A549 (cell line): ENCODE measurements around the gene SURF6. TPM values are rescaled to one million over a fixed set of nuclear protein-coding genes. Genes with fewer than 3 reads are reported as not detected.

Experiments
- ATAC-seq, 2 experiments: fragments of 200-7000 bp in 1 of 2; fragments of >200 bp in 1 of 2; cut with Nextera tagmentation in 1 of 2; cut with Tn5 transposase in 1 of 2; 3 replicates each; pipeline versions ENCODE4 v1.8.0 to v1.9.1; 2018 to 2020; ENCODE audit warnings: mild to moderate bottlenecking in 1 of 2, moderate library complexity in 1 of 2
- CTCF ChIA-PET: fragments of 300-600 bp; sonication (Branson Sonifier 250); formaldehyde crosslinking; extraction: SDS; loops from one replicate; lab custom pipeline; 2021; ENCODE audit warnings: antibody characterized with exemption, inconsistent platforms; lab: Yijun Ruan, JAX
- POLR2A ChIA-PET: fragments of 350-600 bp; formaldehyde crosslinking; extraction: SDS; loops from one replicate; lab custom pipeline; 2021; ENCODE audit warnings: antibody characterized with exemption, inconsistent platforms; lab: Yijun Ruan, JAX
- DNase-seq, 2 experiments: peaks; one replicate each; pipeline versions ENCODE4 v3.0.0 to v3.0.0-alpha.2; 2011 to 2016; ENCODE audit warnings: low read depth in 1 of 2, low spot score in 1 of 2
- FAIRE-seq: peaks from 2 replicates; lab custom pipeline; 2011; peaks lifted over from hg19 to GRCh38; lab: Jason Lieb, UNC
- H3K27ac ChIP-seq, 2 experiments: fragments of >200 bp; sonication (Bioruptor Twin); formaldehyde crosslinking; 3 replicates each; pipeline ENCODE4 v1.5.1; 2016 to 2017
- H3K4me1 ChIP-seq: fragments of >200 bp; sonication (Bioruptor Twin); formaldehyde crosslinking; 3 replicates; pipeline ENCODE4 v1.6.1; 2016
- H3K4me2 ChIP-seq: fragments of >200 bp; sonication (Bioruptor Twin); formaldehyde crosslinking; 3 replicates; pipeline ENCODE4 v1.6.1; 2016
- H3K4me3 ChIP-seq: fragments of >200 bp; sonication (Bioruptor Twin); formaldehyde crosslinking; 3 replicates; pipeline ENCODE4 v1.5.1; 2016
- H3K9me3 ChIP-seq: fragments of >200 bp; sonication (Bioruptor Twin); formaldehyde crosslinking; 3 replicates; pipeline ENCODE4 v1.6.1; 2016
- CBX2 ChIP-seq: fragments of 200-600 bp; sonication (generic); IDR thresholded peaks from 2 replicates; pipeline ENCODE4 v1.6.1; 2016; ENCODE audit warnings: low read depth, mild to moderate bottlenecking, borderline replicate concordance
- CBX8 ChIP-seq: fragments of 200-600 bp; sonication (generic); IDR thresholded peaks from 2 replicates; pipeline ENCODE4 v1.6.1; 2016
- E2F6 ChIP-seq: IDR thresholded peaks from 2 replicates; pipeline ENCODE4 v1.6.1; 2012; ENCODE audit warnings: low read depth, borderline replicate concordance
- EP300 ChIP-seq, 2 experiments: fragments of >200 bp; sonication (Bioruptor Twin); formaldehyde crosslinking; IDR thresholded peaks; 2 replicates in 1 of 2; 3 replicates in 1 of 2; pipeline ENCODE4 v1.6.1; 2016 to 2017
- ESRRA ChIP-seq: fragments of 150-350 bp; IDR thresholded peaks from 2 replicates; pipeline ENCODE4 v1.6.1; 2014; ENCODE audit warnings: mild to moderate bottlenecking, low read length, borderline replicate concordance
- GATA3 ChIP-seq: IDR thresholded peaks from 2 replicates; pipeline ENCODE4 v1.6.1; 2012; ENCODE audit warnings: borderline replicate concordance
- HDAC2 ChIP-seq: fragments of 200-600 bp; sonication (generic); IDR thresholded peaks from 2 replicates; pipeline ENCODE4 v1.6.1; 2016
- HES2 ChIP-seq: fragments of >200 bp; sonication (Bioruptor Twin); formaldehyde crosslinking; IDR thresholded peaks from 2 replicates; pipeline ENCODE4 v1.6.1; 2016
- HEYL ChIP-seq: fragments of 250-450 bp; sonication (Bioruptor Pico); IDR thresholded peaks from 2 replicates; pipeline ENCODE4 v1.8.0; 2021; ENCODE audit warnings: mild to moderate bottlenecking, moderate library complexity
- HOXB13 ChIP-seq: fragments of 250-450 bp; sonication (Bioruptor Pico); IDR thresholded peaks from 2 replicates; pipeline ENCODE4 v1.5.0; 2020; ENCODE audit warnings: low read depth, mild to moderate bottlenecking, moderate library complexity
- HOXB5 ChIP-seq: fragments of 250-450 bp; sonication (Bioruptor Pico); IDR thresholded peaks from 2 replicates; pipeline ENCODE4 v1.5.0; 2020; ENCODE audit warnings: mild to moderate bottlenecking, moderate library complexity
- JUN ChIP-seq, 2 experiments: fragments of >200 bp; sonication (Bioruptor Twin); formaldehyde crosslinking; IDR thresholded peaks; 2 replicates in 1 of 2; 3 replicates in 1 of 2; pipeline ENCODE4 v1.6.1; 2016 to 2017
- KDM5A ChIP-seq: fragments of 200-600 bp; sonication (generic); IDR thresholded peaks from 2 replicates; pipeline ENCODE4 v1.6.1; 2016; ENCODE audit warnings: antibody characterized with exemption, mild to moderate bottlenecking
- MAFK ChIP-seq: fragments of 450-650 bp; IDR thresholded peaks from 2 replicates; pipeline ENCODE4 v1.6.1; 2014; ENCODE audit not compliant: partially characterized antibody
- MAX ChIP-seq: IDR thresholded peaks from 2 replicates; pipeline ENCODE4 v1.6.1; 2012
- MAZ ChIP-seq: fragments of 150-350 bp; IDR thresholded peaks from 2 replicates; pipeline ENCODE4 v1.6.1; 2014; ENCODE audit warnings: antibody characterized with exemption, low read depth, low read length, borderline replicate concordance
- MYC ChIP-seq: IDR thresholded peaks from 2 replicates; pipeline ENCODE4 v1.6.1; 2012; ENCODE audit warnings: mild to moderate bottlenecking, inconsistent platforms, low read length, improper control_type of control experiment, borderline replicate concordance
- NFE2L2 ChIP-seq: fragments of 150-350 bp; conservative IDR thresholded peaks from 2 replicates; pipeline ENCODE4 v1.6.1; 2014; ENCODE audit warnings: low read length
- NPAS2 ChIP-seq: fragments of 250-450 bp; sonication (Bioruptor Pico); IDR thresholded peaks from 2 replicates; pipeline ENCODE4 v1.8.0; 2022; ENCODE audit warnings: mild to moderate bottlenecking, moderate library complexity, borderline replicate concordance
- POLR2AphosphoS2 ChIP-seq: conservative IDR thresholded peaks from 2 replicates; pipeline ENCODE4 v1.6.1; 2012; ENCODE audit warnings: low read length, improper control_type of control experiment, inconsistent platforms
- REST ChIP-seq: fragments of 200-600 bp; sonication (generic); IDR thresholded peaks from 2 replicates; pipeline ENCODE4 v1.6.1; 2016; ENCODE audit warnings: antibody characterized with exemption, mild to moderate bottlenecking, moderate library complexity
- RNF2 ChIP-seq: fragments of 200-600 bp; sonication (generic); IDR thresholded peaks from 2 replicates; pipeline ENCODE4 v1.6.1; 2016; ENCODE audit warnings: low read depth, mild to moderate bottlenecking, antibody characterized with exemption, moderate library complexity, borderline replicate concordance
- SMC3 ChIP-seq: fragments of >200 bp; sonication (Bioruptor Twin); formaldehyde crosslinking; IDR thresholded peaks from 3 replicates; pipeline ENCODE4 v1.6.1; 2018; ENCODE audit warnings: inconsistent platforms
- TFCP2L1 ChIP-seq: fragments of 250-450 bp; sonication (Bioruptor Pico); IDR thresholded peaks from 2 replicates; pipeline ENCODE4 v1.5.0; 2021; ENCODE audit warnings: mild to moderate bottlenecking
- TP53 ChIP-seq: fragments of 250-450 bp; sonication (Bioruptor Pico); IDR thresholded peaks from 2 replicates; pipeline ENCODE4 v1.5.0; 2021; ENCODE audit warnings: mild to moderate bottlenecking, moderate library complexity
- ZFP36 ChIP-seq: fragments of 450-650 bp; IDR thresholded peaks from 2 replicates; pipeline ENCODE4 v1.6.1; 2014; ENCODE audit warnings: borderline replicate concordance; ENCODE audit not compliant: partially characterized antibody
- ZSCAN20 ChIP-seq: fragments of 250-450 bp; sonication (Bioruptor Pico); IDR thresholded peaks from 2 replicates; pipeline ENCODE4 v1.8.0; 2022; ENCODE audit warnings: mild to moderate bottlenecking, moderate library complexity
- WGBS: methylation state at CpG from one replicate; pipeline ENCODE4 v1.1.6; 2017; ENCODE audit errors: missing lambda C conversion rate; 5-methylcytosine and 5-hydroxymethylcytosine counted together
- polyA plus RNA-seq, 4 experiments: library from polyadenylated mRNA; depleted of rRNA in 3 of 4; stranded (reverse); fragments of >200 nt; fragmentation: RNase III in 1 of 4; extraction: RNeasy Plus Mini Kit Qiagen cat#74134 plus additional on column Dnase treatment in 1 of 4; gene quantifications; 2 replicates in 3 of 4; 3 replicates in 1 of 4; pipeline ENCODE4 v1.2.3, GENCODE V29; 2011 to 2017

The SURF6 gene
- polyA plus RNA-seq, 2 of the 4 experiments (the other 2 are of a cell fraction), result 10.5 to 25.1 TPM

GRCh38 chr9:133369933-133370332 is 33.9 kb upstream of the SURF6 start:
- 89% methylated on average over 7 of the region's 7 CpGs for WGBS
- POLR2A ChIA-PET, result no interaction called here
- peaks cover 17% of the 10 kb centered on the region; the same call in 1 of the 3 replicates for H3K4me1 ChIP-seq

GRCh38 chr9:133369422-133369821 is 33.4 kb upstream of the SURF6 start:
- 91% methylated on average over 6 of the region's 6 CpGs for WGBS
- no peak for TF ChIP-seq NPAS2 (CRISPR knock-in tag)
- TF ChIP-seq ESRRA, result no peak
- TF ChIP-seq TP53, result no peak
- TF ChIP-seq SMC3, result no peak
- TF ChIP-seq CBX8, result no peak
- no peak for TF ChIP-seq MAFK
- no peak for TF ChIP-seq HDAC2
- TF ChIP-seq EP300 (IDR thresholded peaks at IDR 0.05), result no peak
- no peak for TF ChIP-seq REST
- TF ChIP-seq MAX, result no peak
- no peak for TF ChIP-seq MAZ
- TF ChIP-seq, all 56 proteins: peak for 0
- CTCF ChIA-PET, result interaction anchor here (5.6 kb wide), 1 partner anchor 10 kb away, joined by 27 read pairs; no protein-coding TSS in a partner anchor
- Histone ChIP-seq H3K4me3 (no peak overlapping the region), H3K4me1 (peaks cover 17% of the 10 kb centered on the region; the same call in 1 of the 3 replicates), H3K27ac (no peak overlapping the region), H3K4me2 (no peak overlapping the region), H3K9me3 (no peaks in the 10 kb centered on the region)
- ATAC-seq (no peak), FAIRE-seq (no peak), DNase-seq (no peak)
- POLR2A ChIA-PET, result no interaction called here

More at GRCh38 chr9:133369933-133370332, 33.9 kb upstream of the SURF6 start:
- ATAC-seq (no peak), DNase-seq (no peak), FAIRE-seq (no peak)
- H3K4me2 ChIP-seq, result no peak overlapping the region
- H3K27ac ChIP-seq, result no peak overlapping the region
- CTCF ChIA-PET, result interaction anchor here (5.6 kb wide), 1 partner anchor 10 kb away, joined by 27 read pairs; no protein-coding TSS in a partner anchor
- H3K4me3 ChIP-seq, result no peak overlapping the region
- H3K9me3 ChIP-seq, result no peaks in the 10 kb centered on the region
- TF ChIP-seq POLR2AphosphoS2, result no peak
- TF ChIP-seq HDAC2, result no peak
- no peak for TF ChIP-seq MAZ
- TF ChIP-seq TFCP2L1 (CRISPR knock-in tag), result no peak
- TF ChIP-seq CBX2, result no peak
- TF ChIP-seq NFE2L2, result no peak
- TF ChIP-seq GATA3, result no peak
- TF ChIP-seq E2F6, result no peak
- TF ChIP-seq HOXB13 (CRISPR knock-in tag), result no peak
- no peak for TF ChIP-seq RNF2
- TF ChIP-seq HOXB5 (CRISPR knock-in tag), result no peak
- no peak for TF ChIP-seq JUN (IDR thresholded peaks at IDR 0.05)
- TF ChIP-seq KDM5A, result no peak
- no peak for TF ChIP-seq MAX
- TF ChIP-seq ZFP36, result no peak
- no peak for TF ChIP-seq HEYL (CRISPR knock-in tag)
- no peak for TF ChIP-seq REST
- no peak for TF ChIP-seq HES2
- TF ChIP-seq ZSCAN20 (CRISPR knock-in tag), result no peak
- TF ChIP-seq MYC, result no peak
